ENCODE results near the gene ART3. TPM values are rescaled to one million over a fixed set of nuclear protein-coding genes. Genes with fewer than 3 reads are reported as not detected.

ART3 gene
- polyA plus RNA-seq, 1 of the 3 experiments (the other 2 are of a cell fraction) = not detected

- TF ChIP-seq TEAD4 (IDR thresholded peaks at IDR 0.05; ENCODE audit: borderline replicate concordance, insufficient read depth) (no peak), CHD2 (IDR thresholded peaks at IDR 0.05; ENCODE audit: low read length, partially characterized antibody) (no peak), JUND (IDR thresholded peaks at IDR 0.05) (no peak), EP300 (IDR thresholded peaks at IDR 0.05; ENCODE audit: borderline replicate concordance in 1 of 2, low read depth in 1 of 2, low read length in 1 of 2) (no peak), POLR2AphosphoS5 (IDR thresholded peaks at IDR 0.05; ENCODE audit: low read depth, low read length) (no peak), TAF1 (IDR thresholded peaks at IDR 0.05; ENCODE audit: borderline replicate concordance, low read depth, low read length) (no peak), MXI1 (IDR thresholded peaks at IDR 0.05; ENCODE audit: low read depth, low read length) (no peak)
- no peaks in the 10 kb centered on the region; a peak in 1 of 4 replicates for H3K4me1 ChIP-seq (ENCODE audit: control insufficient read depth in 1 of 2, insufficient read depth in 2 of 2, low read depth in 1 of 2, low read length in 1 of 2)
- peak overlapping the region in 1 of 2 experiments; percentile 21; a peak in 2 of 4 replicates for H3K4me3 ChIP-seq (ENCODE audit: low read depth in 2 of 2, low read length in 1 of 2)
- peak overlapping the region; percentile 42; the same call in 1 of the 2 replicates for H2AFZ ChIP-seq (ENCODE audit: low read depth)
- H3K27me3 ChIP-seq (ENCODE audit: insufficient read depth) = no peaks in the 10 kb centered on the region; the same call in 1 of the 2 replicates
- H3F3A ChIP-seq (replicated peaks; ENCODE audit: insufficient read depth) = no peaks in the 10 kb centered on the region
- no peaks in the 10 kb centered on the region for H3K9me2 ChIP-seq
- no peaks in the 10 kb centered on the region for H3K9me3 ChIP-seq
- H4K20me1 ChIP-seq (ENCODE audit: insufficient read depth) = no peaks in the 10 kb centered on the region
- H3K27ac ChIP-seq (ENCODE audit: low read depth in 2 of 2, low read length in 1 of 2) = no peak overlapping the region
- no peak for DNase-seq
- no peaks in the 10 kb centered on the region for H3K36me3 ChIP-seq (replicated peaks in 1 of 2; ENCODE audit: control insufficient read depth in 1 of 2, insufficient read depth in 2 of 2, low read length in 1 of 2)
- peak overlapping the region; percentile 66; the same call in 1 of the 2 replicates for H3K4me2 ChIP-seq
- no peak overlapping the region for H3K9ac ChIP-seq
- POLR2A ChIA-PET = no interaction called here
- CTCF ChIA-PET = no interaction called here
- WGBS (ENCODE audit: low lambda C conversion rate) = 36% methylated on average over 6 of the region's 6 CpGs
- no peaks in the 10 kb centered on the region for H3K79me2 ChIP-seq (ENCODE audit: insufficient read depth)
Observed at GRCh38 chr4:76028350-76028765, 46.2 kb upstream of the ART3 start.

GRCh38 chr4:76029300-76029699, 45.2 kb upstream of the ART3 start:
- no peak overlapping the region for H3K4me3 ChIP-seq (ENCODE audit: low read depth in 2 of 2, low read length in 1 of 2)
- H3K36me3 ChIP-seq (replicated peaks in 1 of 2; ENCODE audit: control insufficient read depth in 1 of 2, insufficient read depth in 2 of 2, low read length in 1 of 2) = no peaks in the 10 kb centered on the region
- CTCF ChIA-PET = no interaction called here
- H3K9ac ChIP-seq = no peak overlapping the region
- no peak overlapping the region for H3K27ac ChIP-seq (ENCODE audit: low read depth in 2 of 2, low read length in 1 of 2)
- POLR2A ChIA-PET = no interaction called here
- no peaks in the 10 kb centered on the region for H3K79me2 ChIP-seq (ENCODE audit: insufficient read depth)
- no peaks in the 10 kb centered on the region; a peak in 1 of 4 replicates for H3K4me1 ChIP-seq (ENCODE audit: control insufficient read depth in 1 of 2, insufficient read depth in 2 of 2, low read depth in 1 of 2, low read length in 1 of 2)
- H3K9me3 ChIP-seq = no peaks in the 10 kb centered on the region
- H3F3A ChIP-seq (replicated peaks; ENCODE audit: insufficient read depth) = no peaks in the 10 kb centered on the region
- no peak for TF ChIP-seq POLR2AphosphoS5 (IDR thresholded peaks at IDR 0.05; ENCODE audit: low read depth, low read length)
- TF ChIP-seq USF2 (IDR thresholded peaks at IDR 0.05; ENCODE audit: borderline replicate concordance, low read depth, low read length) = no peak
- TF ChIP-seq TCF12 (IDR thresholded peaks at IDR 0.05) = no peak
- TF ChIP-seq SIN3A (IDR thresholded peaks at IDR 0.05; ENCODE audit: borderline replicate concordance, low read depth, low read length) = no peak
- DNase-seq = no peak
- no peaks in the 10 kb centered on the region for H4K20me1 ChIP-seq (ENCODE audit: insufficient read depth)
- no peak overlapping the region for H3K4me2 ChIP-seq
- no peaks in the 10 kb centered on the region for H3K9me2 ChIP-seq
- H3K27me3 ChIP-seq (ENCODE audit: insufficient read depth) = no peaks in the 10 kb centered on the region; the same call in 1 of the 2 replicates
- 76% methylated on average over 2 of the region's 2 CpGs for WGBS (ENCODE audit: low lambda C conversion rate)
- H2AFZ ChIP-seq (ENCODE audit: low read depth) = no peak overlapping the region

- Histone ChIP-seq H4K20me1 (ENCODE audit: insufficient read depth) (no peaks in the 10 kb centered on the region), H3F3A (replicated peaks; ENCODE audit: insufficient read depth) (no peaks in the 10 kb centered on the region), H3K4me1 (ENCODE audit: control insufficient read depth in 1 of 2, insufficient read depth in 2 of 2, low read depth in 1 of 2, low read length in 1 of 2) (no peaks in the 10 kb centered on the region), H3K9ac (no peak overlapping the region), H3K4me2 (no peak overlapping the region), H3K9me3 (no peaks in the 10 kb centered on the region), H3K27ac (ENCODE audit: low read depth in 2 of 2, low read length in 1 of 2) (no peak overlapping the region), H3K79me2 (ENCODE audit: insufficient read depth) (no peaks in the 10 kb centered on the region), H2AFZ (ENCODE audit: low read depth) (no peak overlapping the region), H3K4me3 (ENCODE audit: low read depth in 2 of 2, low read length in 1 of 2) (no peak overlapping the region), H3K36me3 (replicated peaks in 1 of 2; ENCODE audit: control insufficient read depth in 1 of 2, insufficient read depth in 2 of 2, low read length in 1 of 2) (no peaks in the 10 kb centered on the region), H3K27me3 (ENCODE audit: insufficient read depth) (no peaks in the 10 kb centered on the region; the same call in 1 of the 2 replicates), H3K9me2 (no peaks in the 10 kb centered on the region)
- POLR2A ChIA-PET = no interaction called here
- TF ChIP-seq JUND (IDR thresholded peaks at IDR 0.05) (no peak), RFX5 (IDR thresholded peaks at IDR 0.05; ENCODE audit: low read length) (no peak)
- DNase-seq = no peak
- WGBS (ENCODE audit: low lambda C conversion rate) = 48% methylated on average over 3 of the region's 3 CpGs
- CTCF ChIA-PET = interaction anchor here (0.9 kb wide), 1 partner anchor 16 kb away, joined by 3 read pairs; no protein-coding TSS in a partner anchor
Observed at GRCh38 chr4:76035141-76035540, 39.4 kb upstream of the ART3 start.

All from SK-N-SH (cell line).